K562 treated with DMSO at 1 percent for 12 hours (cell line): ENCODE data around the gene KRTAP4-4. TPM values are rescaled to one million over a fixed set of nuclear protein-coding genes. Genes with fewer than 3 reads are reported as not detected.

ENCODE experiments used
- total RNA-seq: library from RNA; unstranded; fragments of 300-600 nt; gene quantifications from 2 replicates; pipeline ENCODE4 v1.2.3, GENCODE V29; 2022; ENCODE audit not compliant: insufficient read depth

Gene KRTAP4-4
- total RNA-seq, result not detected in 2 replicates

GRCh38 chr17:41160648-41161047 lies at the start of gene KRTAP4-4:
KRTAP4-4 (minus strand) TSS chr17:41160748; CDS start chr17:41160691, 57 bp downstream.

GRCh38 chr17:41189837-41190318 lies 29.3 kb upstream of the KRTAP4-4 start, which contains the start of gene KRTAP9-1:
KRTAP9-1 (plus strand) TSS chr17:41189887; CDS start chr17:41189887, 0 bp downstream.

GRCh38 chr17:41184480-41184961 lies 24.0 kb upstream of the KRTAP4-4 start, which contains the start of gene KRTAP4-1:
KRTAP4-1 (minus strand) TSS chr17:41184911; CDS start chr17:41184854, 57 bp downstream.

GRCh38 chr17:41177727-41178271 lies 17.3 kb upstream of the KRTAP4-4 start, which contains the start of gene KRTAP4-2:
KRTAP4-2 (minus strand) TSS chr17:41178221; CDS start chr17:41178164, 57 bp downstream.

GRCh38 chr17:41168121-41168520 lies 7.6 kb upstream of the KRTAP4-4 start, which contains the start of gene KRTAP4-3:
KRTAP4-3 (minus strand) TSS chr17:41168221; CDS start chr17:41168172, 49 bp downstream.

GRCh38 chr17:41149652-41149985 lies 10.9 kb downstream of the KRTAP4-4 start, which contains the start of gene KRTAP4-5:
KRTAP4-5 (minus strand) TSS chr17:41149825; CDS start chr17:41149767, 58 bp downstream.

GRCh38 chr17:41140360-41141131 lies 20.0 kb downstream of the KRTAP4-4 start, which contains the start of gene KRTAP4-6:
KRTAP4-6 (minus strand) TSS chr17:41140544; CDS start chr17:41140487, 57 bp downstream.

GRCh38 chr17:41123991-41124371 lies 36.6 kb downstream of the KRTAP4-4 start, which contains the start of gene KRTAP4-12:
KRTAP4-12 (minus strand) TSS chr17:41124182; CDS start chr17:41124122, 60 bp downstream.

GRCh38 chr17:41117846-41118386 lies 42.6 kb downstream of the KRTAP4-4 start, which contains the start of gene KRTAP4-11:
KRTAP4-11 (minus strand) TSS chr17:41118373; CDS start chr17:41118315, 58 bp downstream.

Other genes with a start within 250 kb of the KRTAP4-4 start
- not detected in 2 replicates for gene KRT23, start 223.1 kb downstream of the KRTAP4-4 start, total RNA-seq
- gene KRT39, start 193.8 kb downstream of the KRTAP4-4 start, total RNA-seq, result not detected in 2 replicates
- not detected in 2 replicates for gene KRT40, start 176.4 kb downstream of the KRTAP4-4 start, total RNA-seq
- not detected in 2 replicates for gene KRTAP3-3, start 166.6 kb downstream of the KRTAP4-4 start, total RNA-seq
- not detected in 2 replicates for gene KRTAP3-2, start 160.8 kb downstream of the KRTAP4-4 start, total RNA-seq
- gene KRTAP3-1, start 151.6 kb downstream of the KRTAP4-4 start, total RNA-seq, result not detected in 2 replicates
- gene KRTAP1-5, start 133.5 kb downstream of the KRTAP4-4 start, total RNA-seq, result not detected in 2 replicates
- not detected in 2 replicates for gene KRTAP1-4, start 130.6 kb downstream of the KRTAP4-4 start, total RNA-seq
- gene KRTAP1-3, start 125.9 kb downstream of the KRTAP4-4 start, total RNA-seq, result not detected in 2 replicates
- gene KRTAP1-1, start 119.3 kb downstream of the KRTAP4-4 start, total RNA-seq, result not detected in 2 replicates
- gene KRTAP2-1, start 113.4 kb downstream of the KRTAP4-4 start, total RNA-seq, result not detected in 2 replicates
- not detected in 2 replicates for gene KRTAP2-2, start 105.5 kb downstream of the KRTAP4-4 start, total RNA-seq
- not detected in 2 replicates for gene KRTAP2-3, start 100.6 kb downstream of the KRTAP4-4 start, total RNA-seq
- not detected in 2 replicates for gene KRTAP2-4, start 94.9 kb downstream of the KRTAP4-4 start, total RNA-seq
- gene KRTAP4-7, start 76.6 kb downstream of the KRTAP4-4 start, total RNA-seq, result not detected in 2 replicates
- not detected in 2 replicates for gene KRTAP4-8, start 62.6 kb downstream of the KRTAP4-4 start, total RNA-seq
- not detected in 2 replicates for gene KRTAP4-16, start 58.5 kb downstream of the KRTAP4-4 start, total RNA-seq
- gene KRTAP4-9, start 55.4 kb downstream of the KRTAP4-4 start, total RNA-seq, result not detected in 2 replicates
- gene KRTAP4-11, start 42.4 kb downstream of the KRTAP4-4 start, total RNA-seq, result not detected in 2 replicates
- gene KRTAP4-12, start 36.6 kb downstream of the KRTAP4-4 start, total RNA-seq, result not detected in 2 replicates
- not detected in 2 replicates for gene KRTAP4-6, start 20.2 kb downstream of the KRTAP4-4 start, total RNA-seq
- gene KRTAP4-5, start 10.9 kb downstream of the KRTAP4-4 start, total RNA-seq, result not detected in 2 replicates
- gene KRTAP4-3, start 7.5 kb upstream of the KRTAP4-4 start, total RNA-seq, result not detected in 2 replicates
- not detected in 2 replicates for gene KRTAP4-2, start 17.5 kb upstream of the KRTAP4-4 start, total RNA-seq
- not detected in 2 replicates for gene KRTAP4-1, start 24.2 kb upstream of the KRTAP4-4 start, total RNA-seq
- gene KRTAP9-1, start 29.1 kb upstream of the KRTAP4-4 start, total RNA-seq, result not detected in 2 replicates
- gene KRTAP9-2, start 65.9 kb upstream of the KRTAP4-4 start, total RNA-seq, result not detected in 2 replicates
- gene KRTAP9-3, start 71.7 kb upstream of the KRTAP4-4 start, total RNA-seq, result not detected in 2 replicates
- not detected in 2 replicates for gene KRTAP9-8, start 77.3 kb upstream of the KRTAP4-4 start, total RNA-seq
- gene KRTAP9-4, start 88.9 kb upstream of the KRTAP4-4 start, total RNA-seq, result not detected in 2 replicates
- gene KRTAP9-9, start 94.6 kb upstream of the KRTAP4-4 start, total RNA-seq, result not detected in 2 replicates
- gene KRTAP9-6, start 104.6 kb upstream of the KRTAP4-4 start, total RNA-seq, result not detected in 2 replicates
- gene KRTAP9-7, start 115.0 kb upstream of the KRTAP4-4 start, total RNA-seq, result not detected in 2 replicates
- not detected in 2 replicates for gene KRTAP29-1, start 142.1 kb upstream of the KRTAP4-4 start, total RNA-seq
- not detected in 2 replicates for gene KRTAP16-1, start 148.6 kb upstream of the KRTAP4-4 start, total RNA-seq
- gene KRTAP17-1, start 155.0 kb upstream of the KRTAP4-4 start, total RNA-seq, result not detected in 2 replicates
- not detected in 2 replicates for gene KRT33A, start 190.1 kb upstream of the KRTAP4-4 start, total RNA-seq
- not detected in 2 replicates for gene KRT33B, start 209.1 kb upstream of the KRTAP4-4 start, total RNA-seq
- gene KRT34, start 221.6 kb upstream of the KRTAP4-4 start, total RNA-seq, result not detected in 2 replicates
- gene KRT31, start 236.9 kb upstream of the KRTAP4-4 start, total RNA-seq, result not detected in 2 replicates